ENCODE measurements around the gene UNC5B. TPM values are rescaled to one million over a fixed set of nuclear protein-coding genes. Genes with fewer than 3 reads are reported as not detected.

The UNC5B gene
- total RNA-seq, 1 donor from 2014 or later: 7.1 TPM

DNA sequence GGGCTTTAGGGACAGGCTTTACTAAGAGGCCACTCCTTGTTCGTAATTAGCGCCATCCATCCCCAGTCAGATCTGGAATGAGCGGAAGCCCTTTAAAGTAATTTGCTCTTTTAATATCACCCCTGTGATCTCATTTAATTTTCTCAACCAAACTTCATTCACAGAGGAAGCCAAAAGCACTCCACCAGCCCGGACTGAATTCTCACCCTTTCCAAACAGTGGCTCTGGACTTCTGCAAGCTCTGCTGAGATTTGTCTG lies 43.1 kb downstream of the UNC5B start:
- DNase-seq: no peak

DNA sequence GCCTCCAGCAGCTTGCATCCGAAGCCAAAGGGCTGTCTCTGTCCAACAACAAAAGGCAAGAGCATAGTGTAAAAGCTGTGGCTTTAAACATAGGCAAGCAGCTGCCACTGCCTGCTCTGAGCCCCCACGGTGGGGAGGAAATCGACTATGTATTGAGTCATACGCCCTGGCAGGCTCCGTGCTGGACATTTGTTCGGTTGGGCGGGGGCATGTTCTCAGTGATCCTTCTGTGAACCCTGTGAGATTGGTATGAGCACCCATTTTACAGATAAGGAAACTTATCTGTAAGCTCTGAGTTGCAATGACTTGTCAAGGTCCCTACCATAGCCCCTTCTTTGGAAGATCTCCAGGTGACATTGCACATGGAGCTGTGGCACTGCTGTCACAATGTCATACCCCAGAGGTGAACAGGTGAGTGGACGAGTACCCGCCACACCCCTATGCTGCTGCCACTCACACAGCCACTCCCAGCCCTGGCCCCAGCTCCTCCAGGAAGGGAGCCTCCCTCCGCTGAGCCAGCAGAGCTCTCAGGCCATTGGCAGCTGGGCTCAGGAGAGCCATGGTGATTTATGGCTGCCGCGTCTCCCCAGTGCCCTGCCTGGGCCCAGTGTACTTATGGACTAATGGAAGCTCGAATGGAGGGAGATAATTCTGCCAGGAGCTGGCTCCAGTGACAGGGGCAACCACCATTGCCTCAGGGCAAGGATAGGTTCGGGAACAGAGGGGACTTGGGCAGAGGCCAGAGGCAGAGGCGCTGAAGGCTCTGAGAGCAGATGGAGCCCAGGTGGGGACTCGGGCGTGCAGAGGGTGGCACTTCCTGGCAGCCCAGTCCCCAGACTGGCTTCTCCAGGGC lies 43.7 kb downstream of the UNC5B start:
- DNase-seq: peak; percentile 93

DNA sequence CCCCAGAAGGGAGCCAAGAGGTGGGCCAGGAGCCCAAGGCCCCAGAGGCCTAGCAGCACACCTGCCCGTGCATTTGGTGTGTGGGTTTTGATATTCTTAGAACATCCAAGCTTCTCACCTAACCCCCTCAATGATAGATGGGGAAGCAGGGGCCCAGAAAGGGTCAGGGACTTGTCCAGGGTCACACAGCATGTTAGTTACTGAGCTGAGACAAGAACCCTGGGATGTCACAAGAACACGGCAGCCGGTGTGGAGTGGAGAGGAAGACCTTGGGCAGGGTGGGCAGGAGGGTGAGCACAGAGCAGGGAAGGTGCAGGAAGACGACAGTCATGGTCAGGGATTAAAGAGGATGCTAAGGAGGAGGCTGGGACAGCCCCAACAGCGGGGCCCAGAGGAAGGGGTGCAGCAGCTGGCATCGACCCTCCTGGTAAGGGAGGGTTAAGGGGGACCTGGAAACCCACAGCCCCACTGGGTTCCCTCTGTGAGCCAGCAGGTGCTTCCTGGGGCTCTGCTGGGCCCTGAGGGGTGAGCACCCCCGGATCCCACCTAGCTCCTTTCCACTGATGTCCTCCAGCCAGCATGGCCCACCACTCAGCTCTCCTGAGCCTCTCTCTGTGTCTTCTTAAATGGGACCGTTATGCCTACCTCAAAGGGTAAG lies 44.4 kb downstream of the UNC5B start:
- no peak for DNase-seq

DNA sequence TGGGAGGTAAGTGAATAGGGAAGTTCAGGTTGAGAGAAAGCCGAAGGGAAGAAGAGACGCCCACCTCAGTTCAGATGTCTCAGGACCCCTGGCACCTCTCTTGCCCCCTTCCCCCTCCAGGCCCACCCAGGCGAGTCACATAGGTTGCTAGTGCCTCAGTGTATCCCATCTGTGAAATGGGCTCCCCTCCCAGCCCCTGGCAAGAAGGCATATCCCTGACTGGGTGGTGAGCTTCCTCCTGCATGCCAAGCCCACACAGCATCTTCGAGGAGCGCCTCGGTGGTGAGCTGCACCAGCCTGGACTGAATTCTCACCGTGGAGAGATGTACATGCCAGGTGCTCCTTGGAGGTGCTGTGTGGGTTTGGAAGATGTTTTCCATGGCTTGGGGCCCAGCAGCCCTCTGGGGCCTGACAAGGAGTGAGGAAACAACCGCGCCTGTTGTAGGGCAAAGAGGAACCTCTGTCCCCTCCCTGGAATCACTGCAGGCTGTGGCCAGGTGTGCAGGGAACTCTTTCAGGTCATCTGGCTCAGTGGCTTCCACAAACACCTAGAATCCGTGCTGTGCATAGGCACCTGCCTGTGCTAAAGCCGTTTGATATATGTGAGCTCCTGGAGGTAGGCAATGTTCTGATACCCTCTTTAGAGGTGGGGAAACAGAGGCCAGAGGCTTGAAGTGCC lies 45.1 kb downstream of the UNC5B start:
- DNase-seq: no peak

DNA sequence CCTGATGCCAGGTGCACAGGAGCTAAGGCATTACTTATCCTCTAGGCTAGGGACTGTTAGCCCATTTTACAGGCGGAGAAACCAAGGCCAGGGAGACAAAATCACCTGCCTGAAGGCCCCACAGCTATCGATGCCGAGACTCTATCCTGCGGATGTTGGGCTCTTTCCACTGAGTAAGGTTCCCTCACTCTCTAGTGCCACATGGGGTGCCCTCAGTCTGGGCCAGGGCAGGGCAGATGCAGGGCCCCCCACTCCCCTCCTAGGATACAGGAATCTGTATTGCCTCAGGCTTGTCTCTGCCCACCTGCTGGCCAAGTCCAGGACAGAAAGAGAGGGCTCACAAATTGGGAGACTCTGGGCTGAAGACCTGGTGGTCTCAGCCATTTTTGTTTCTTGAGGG lies 45.7 kb downstream of the UNC5B start:
- DNase-seq: no peak

DNA sequence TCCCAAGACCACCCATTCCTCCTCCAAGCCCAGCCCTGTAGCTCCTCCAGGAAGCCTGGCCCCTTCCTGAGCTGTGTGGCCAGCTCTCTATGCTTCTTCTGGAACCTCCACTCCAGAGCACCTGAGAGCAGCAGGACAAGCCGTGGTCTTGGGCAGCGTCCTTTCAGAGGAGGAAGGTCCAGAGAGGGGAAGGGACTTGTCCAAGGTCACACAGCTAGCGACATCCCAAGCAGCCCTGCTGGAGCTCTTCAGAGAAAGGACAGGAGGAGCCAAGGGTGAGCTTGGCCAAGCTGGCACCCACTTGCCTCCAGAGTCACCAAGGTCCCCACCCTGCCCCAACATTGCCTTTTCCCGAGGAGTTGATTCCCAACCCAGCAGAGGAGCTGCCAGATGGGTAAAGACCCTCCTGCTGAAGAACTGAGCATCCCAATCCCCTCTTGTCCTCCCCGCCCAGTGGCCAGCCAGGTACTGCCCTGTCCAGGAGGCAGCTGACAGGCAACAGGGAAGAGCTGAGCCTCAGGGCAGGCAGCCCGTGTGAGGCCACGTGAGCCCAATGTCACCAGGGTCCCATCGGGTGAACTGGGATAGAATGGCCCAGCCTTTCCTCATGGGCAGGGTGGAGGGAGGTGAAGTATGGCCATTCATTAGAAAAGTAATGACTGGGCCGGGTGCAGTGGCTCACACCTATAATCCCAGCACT lies 46.2 kb downstream of the UNC5B start:
- DNase-seq: no peak

DNA sequence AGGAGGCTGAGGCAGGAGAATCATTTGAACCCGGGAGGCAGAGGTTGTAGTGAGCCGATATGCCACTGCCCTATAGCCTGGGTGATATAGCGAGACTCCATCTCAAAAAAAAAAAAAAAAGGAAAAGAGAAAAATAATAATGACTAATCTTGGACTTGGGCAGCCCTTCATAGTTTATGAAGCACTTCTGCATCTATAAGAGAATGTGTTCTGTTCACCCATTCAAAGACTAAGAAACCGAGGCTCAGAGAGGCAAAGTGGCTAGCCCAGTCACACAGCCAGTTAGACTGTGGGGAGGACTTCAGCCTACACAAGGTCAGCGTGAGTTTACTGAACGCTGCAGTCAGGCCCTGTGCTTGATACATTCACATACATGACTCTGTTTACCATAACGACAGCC lies 46.9 kb downstream of the UNC5B start:
- DNase-seq: no peak

DNA sequence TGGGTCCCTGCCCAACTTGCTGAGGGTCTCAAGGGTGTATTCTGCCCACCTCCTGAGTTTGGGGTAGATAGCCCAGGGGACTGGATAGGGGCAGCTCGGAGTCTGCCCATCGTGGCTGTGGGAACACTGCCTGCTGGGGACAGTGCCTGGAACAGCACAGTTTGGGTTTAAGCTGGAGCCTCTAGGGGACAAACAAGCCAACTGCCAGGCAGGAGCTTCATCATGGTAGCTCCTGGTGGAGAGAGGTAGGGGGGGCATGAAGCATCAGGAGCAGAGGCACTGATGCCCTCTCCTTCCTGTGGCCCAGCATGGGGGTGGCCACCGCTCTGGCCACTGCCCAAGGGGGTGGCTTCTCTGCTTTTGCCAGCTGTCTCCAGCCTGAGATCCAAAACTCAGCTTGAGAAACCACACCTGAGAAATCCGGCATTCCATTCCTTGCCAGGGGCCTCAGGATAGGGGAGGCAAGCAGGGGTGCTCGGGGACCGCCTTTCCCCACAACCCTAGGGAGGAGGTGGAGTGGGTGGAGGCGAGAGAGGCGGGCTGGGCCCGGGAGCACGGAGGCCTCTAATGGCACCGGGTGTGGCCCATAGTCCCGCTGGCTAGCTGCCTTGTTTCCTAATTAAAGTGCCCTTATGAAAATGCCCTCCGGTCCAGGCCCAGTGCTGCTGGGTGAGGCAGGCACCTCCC lies 47.6 kb downstream of the UNC5B start:
- DNase-seq: peak; percentile 49

DNA sequence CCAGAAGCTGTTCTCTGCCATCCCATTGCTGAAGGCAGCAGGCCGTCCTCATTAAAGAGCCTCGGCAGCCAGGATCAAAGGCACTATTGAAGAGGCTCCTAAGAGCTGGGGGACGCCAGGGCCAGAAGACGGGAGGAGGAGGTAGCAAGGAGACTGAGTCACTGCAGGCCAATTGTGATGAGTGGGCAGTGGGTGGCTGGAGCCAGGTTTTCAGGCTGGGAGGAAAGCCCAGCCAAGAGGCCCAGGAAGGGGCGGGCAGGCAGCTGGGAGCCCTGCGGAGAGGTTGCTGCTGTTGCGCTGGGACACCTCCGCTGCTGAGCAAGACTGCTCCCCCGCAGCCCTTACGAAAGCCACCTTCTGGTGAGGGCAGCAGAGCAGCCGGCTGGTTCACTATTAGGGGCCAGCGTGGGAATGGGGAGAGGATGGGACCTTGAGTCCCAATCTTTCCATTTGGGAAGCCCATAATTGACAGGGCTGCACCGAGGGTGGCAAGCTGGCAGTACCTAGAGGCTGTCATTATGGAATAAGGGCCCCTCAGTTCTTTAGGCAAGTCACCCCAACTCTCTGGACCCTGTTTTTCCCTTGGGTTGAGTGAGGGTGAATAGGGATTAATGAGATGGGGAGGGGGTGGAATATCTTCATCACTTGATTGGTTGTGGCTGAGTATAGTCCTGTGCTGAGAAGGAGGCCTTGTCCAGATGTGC lies 48.4 kb downstream of the UNC5B start:
- peak; percentile 75 for DNase-seq

DNA sequence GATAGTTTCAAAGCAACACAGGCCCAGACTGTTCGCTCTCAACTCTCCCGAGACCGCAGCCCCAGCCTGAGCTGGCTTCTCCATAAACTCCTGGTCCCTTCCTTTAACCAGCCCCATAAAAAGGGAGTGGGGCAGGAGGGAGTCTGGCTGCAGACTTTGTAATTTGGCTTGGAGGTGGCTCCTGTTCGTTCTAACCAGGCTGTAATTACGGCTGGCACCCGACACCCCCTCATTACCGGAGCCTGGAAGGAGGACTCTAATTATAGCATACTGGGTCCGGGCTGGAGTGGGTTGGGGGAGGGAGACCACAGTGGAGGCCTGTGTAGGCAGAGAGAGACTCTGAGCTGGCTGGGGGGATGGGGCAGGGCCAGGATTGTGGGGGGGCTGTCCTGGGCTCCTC lies 49.7 kb downstream of the UNC5B start:
- no peak for DNase-seq

DNA sequence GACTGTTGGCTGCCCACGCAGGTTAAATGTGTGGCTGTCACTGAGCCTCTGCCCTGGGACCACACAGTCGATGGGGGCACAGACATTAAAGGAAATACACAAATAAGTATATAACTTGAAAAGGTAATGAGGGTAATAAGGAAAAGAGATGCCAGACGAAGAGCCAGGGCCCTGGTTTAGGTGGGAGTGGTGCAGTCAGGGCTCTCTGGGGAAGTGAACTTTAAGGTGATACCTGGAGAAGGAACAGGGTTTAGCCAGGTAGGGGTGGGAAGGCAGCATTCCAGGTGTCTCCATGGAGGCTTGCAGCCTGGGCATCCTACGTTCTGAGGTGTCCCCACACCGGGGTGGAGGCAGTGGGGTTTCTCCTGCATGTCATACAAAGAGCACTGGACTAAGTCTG lies 50.4 kb downstream of the UNC5B start:
- DNase-seq: no peak

DNA sequence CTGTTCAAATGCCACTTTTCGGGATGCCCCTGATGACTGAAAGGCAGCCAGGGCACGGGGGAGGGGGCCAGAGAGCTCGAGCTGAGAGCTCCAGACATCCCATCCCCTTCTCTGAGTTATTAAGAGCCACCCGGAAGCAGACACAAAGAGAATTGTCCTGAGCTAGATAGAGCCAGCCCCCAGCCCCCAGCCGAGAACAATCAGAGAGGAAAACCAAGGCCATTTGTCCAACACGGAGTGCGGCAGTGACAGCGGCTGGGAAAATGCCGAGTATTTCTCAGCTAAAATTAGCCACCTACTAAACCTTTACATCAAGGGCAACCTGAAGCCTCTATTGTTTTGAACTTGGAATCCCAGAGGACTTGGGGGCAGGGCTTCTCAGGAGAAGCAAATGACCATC lies 51.0 kb downstream of the UNC5B start:
- no peak for DNase-seq

DNA sequence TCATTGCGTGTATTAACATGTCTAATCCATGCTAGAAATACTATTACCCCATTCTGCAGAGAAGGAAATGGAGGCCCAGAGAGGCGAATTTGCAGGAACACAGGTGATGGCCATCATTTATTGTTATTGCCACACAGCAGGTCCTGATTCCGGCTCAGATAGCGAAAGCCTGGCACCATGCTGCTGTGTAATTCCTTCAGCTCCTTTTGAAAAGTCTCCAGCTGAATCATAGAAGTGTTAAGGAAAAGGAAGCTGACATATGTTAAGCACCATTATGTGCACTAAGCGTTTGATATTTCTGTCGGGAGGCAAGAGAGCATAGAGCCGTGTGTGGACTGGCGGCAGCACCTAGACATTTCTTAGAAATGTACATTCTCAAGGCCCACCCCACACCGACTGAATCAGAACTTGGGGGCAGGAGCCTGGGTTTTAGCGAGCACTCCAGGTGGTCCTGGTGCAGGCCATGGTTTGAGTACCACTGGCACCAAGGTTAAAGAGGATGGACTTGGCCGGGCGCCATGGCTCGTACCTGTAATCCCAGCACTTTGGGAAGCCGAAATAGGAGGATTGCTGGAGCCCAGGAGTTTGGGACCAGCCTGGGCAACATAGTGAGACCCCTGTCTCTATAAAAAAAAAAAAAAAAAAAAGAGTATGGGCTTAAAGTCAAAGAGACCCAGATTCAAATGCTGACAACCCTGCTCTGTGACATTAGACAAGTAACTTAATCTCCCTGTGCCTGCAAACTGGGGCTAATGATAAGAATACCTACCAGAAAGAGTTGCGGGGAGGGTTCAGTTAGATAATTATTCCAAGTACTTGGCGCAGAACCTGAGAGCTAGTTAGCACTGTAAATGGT lies 52.2 kb downstream of the UNC5B start:
- DNase-seq: no peak

DNA sequence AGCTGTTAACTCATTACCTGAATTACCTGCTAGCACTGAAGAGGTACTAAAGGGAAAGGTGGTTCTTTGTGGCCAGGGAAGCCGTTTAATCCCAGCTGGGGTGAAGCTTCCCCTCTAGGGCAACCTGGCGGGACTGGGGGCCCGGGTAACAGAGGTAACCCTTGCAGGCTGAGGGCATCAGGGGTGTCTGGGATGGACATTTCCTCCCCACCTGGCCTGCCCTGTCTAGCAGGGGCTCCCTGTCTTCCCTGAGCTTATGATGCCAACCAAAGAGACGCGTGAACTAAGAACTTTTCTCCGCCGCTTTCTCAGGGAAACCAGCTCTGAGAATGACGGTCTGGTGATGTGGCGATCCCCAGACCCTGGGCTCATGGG lies 52.8 kb downstream of the UNC5B start:
- no peak for DNase-seq

DNA sequence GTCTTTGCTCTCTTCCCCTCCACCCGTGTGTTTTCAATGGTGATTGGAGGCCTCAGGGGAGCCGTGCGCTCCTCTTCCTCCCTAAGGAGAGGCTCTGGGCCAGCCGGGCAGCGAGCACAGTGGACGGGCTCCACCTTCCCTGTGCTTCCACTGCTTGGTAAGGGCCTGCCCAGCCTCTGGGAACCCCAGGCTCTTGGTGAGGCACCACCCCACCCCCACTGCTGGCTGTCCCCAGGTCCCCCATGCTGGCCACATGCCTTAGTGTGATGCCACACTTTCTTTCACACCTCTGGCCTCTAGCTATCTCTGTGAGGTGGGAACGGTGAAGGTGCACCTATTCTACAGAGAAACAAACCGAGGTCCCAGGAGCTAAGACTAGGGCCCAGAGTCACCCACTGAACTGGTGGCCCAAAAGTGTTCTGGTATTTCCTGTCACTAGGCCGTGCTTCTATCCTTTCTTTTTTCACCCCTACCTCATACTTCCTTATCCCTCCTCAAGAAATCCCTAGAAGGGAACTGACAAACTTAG lies 53.3 kb downstream of the UNC5B start:
- DNase-seq: no peak

DNA sequence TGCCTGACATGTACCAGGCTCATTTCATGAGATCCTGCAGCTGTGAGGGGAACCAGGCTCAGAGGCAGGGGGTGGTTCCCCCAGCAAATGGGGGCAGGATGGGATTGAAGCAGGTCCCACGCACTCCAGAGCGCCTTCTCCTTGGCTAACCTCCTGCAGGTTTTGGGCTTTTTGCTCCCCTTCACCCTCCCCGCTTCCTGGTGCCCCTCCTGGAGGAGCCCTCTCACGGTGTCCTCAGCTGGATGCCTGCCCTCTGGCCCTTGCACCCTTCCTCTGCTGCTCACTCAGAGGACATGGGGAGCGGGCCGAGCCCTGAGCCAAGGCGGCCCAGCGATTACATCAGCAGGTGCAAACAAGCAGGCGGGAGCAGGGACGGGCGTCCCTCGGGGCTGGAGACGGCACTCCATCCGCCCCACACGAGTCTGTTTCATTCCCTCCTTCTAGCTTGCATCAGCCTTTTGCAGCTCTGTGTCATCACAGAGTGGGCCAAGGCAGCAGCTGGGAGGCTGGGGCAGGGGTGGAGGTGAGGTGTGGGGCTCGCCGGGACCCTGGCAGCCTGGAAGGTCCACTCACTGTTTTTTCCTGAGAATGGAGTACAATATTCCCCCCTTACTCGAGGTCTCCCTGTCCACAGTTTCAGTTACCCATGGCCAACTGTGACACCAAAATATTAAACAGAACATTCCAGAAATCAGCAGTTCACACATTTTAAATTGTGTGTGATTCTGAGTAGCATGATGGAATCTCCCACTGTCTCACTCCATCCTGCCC lies 54.0 kb downstream of the UNC5B start:
- peak; percentile 58 for DNase-seq

DNA sequence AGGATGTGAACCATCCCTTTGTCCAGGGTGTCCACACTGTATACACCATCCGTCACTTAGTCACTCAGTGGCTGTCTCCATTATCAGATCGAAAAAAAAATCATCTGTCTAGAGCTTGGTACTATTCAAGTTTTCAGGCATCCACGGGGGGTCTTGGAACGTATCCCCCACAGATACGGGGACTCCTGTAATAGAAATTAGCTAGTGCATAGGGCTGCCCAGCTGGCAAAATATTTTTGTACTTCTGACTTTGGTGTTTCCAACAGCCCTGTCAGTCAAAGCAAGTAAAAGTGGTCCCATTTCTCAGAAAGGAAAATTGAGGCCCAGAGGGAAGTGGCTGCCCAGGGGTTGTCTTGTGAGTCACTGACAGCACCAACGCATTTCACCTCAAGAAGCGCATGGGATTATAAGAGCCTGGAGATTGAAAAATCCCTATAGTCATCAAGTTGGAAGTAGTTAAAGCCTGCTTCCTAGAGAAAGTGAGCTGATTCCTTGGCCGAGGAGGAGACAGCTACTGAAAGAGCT lies 54.6 kb downstream of the UNC5B start:
- DNase-seq: no peak

DNA sequence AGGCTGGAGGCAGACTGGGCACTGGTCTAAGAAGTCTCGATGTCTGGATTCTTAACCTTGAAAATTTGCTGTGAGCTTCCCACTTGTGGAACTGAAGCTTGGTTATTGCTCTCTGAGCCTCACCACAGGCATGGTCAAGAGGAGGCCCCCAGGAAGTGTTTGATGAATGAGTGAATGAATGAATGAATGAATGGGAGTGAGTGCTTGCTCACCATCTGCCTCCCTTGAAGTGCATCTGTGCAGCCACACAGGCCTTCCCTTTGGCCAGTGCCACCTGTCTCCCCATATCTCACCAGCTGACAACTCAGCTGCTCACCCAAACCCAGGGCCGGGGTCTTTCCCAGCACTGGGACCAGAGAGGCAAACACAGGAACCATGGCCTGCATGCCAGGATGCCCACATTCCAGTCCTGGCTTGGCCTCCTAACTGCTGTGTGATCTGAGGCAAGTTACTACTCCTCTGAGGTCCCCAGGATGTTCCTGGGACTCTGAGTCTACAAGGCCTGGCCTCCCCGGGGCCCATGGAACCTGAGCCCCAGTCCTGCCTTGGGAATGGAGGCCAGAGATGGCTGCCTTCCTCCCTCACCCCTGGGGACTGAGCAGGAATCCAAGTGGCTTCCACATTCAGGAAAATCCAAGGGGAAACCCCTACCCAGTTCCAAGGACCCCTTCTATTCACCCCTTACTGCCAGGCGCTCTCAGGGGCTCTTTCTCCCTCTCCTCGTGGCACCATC lies 55.3 kb downstream of the UNC5B start:
- peak; percentile 55 for DNase-seq

DNA sequence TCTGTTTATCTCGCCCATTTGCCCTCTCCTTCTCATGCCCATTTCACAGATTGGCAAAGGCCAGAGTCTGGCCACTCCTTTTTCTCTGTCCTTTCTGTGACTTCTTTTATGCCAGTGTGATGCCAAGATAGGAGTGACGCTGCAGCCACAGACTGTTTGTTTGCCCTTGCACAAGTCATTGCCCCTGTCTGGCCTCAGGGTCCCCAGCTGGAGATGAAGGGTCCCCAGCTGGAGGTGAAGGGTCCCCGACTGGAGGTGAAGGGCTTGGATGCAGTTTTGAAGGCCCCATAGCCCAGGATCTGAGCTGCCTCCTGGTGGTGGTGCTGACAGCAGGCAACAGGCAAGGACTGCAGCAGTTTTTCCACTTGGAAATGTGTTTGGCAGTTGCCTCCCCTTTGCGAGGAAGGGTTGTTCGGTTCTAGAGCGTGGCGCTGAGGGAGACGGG lies 55.9 kb downstream of the UNC5B start:
- peak; percentile 66 for DNase-seq

Data from tongue (tissue), 2 donors.